Measurements from ENCODE around the gene GPC5.

GPC5 gene

DNA sequence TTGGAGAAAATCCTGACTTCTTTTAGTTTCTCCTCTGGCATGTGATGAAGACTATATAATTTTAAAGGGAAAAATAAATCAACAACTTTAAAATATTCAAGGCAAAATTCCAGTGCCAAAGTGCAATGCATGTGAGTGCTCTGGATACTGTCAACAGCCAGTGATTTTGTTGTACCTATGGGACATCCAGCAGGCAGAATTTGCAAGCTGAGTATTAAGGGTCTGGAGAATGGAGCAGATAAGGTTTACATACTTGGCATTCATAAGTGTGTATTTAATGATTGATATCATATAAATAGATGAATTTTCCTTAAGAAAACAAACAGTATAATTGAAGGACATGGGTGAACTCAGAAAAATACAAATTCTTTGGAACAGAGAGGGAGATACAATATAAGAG lies 703.4 kb downstream of the GPC5 start:
- no peak for DNase-seq (ENCODE audit: extremely low read depth, low read depth)
- TF ChIP-seq CTCF (IDR thresholded peaks at IDR 0.05; ENCODE audit: low read depth, low read length) = no peak

- no peak for TF ChIP-seq CTCF (IDR thresholded peaks at IDR 0.05; ENCODE audit: low read depth, low read length)
- DNase-seq (ENCODE audit: extremely low read depth, low read depth) = no peak
These were observed 705.3 kb downstream of the GPC5 start for GRCh38 chr13:92103689-92104153.

GRCh38 chr13:92122186-92122853 lies 723.9 kb downstream of the GPC5 start:
- TF ChIP-seq CTCF (IDR thresholded peaks at IDR 0.05; ENCODE audit: low read depth, low read length) = no peak
- DNase-seq (ENCODE audit: extremely low read depth, low read depth) = no peak

DNA sequence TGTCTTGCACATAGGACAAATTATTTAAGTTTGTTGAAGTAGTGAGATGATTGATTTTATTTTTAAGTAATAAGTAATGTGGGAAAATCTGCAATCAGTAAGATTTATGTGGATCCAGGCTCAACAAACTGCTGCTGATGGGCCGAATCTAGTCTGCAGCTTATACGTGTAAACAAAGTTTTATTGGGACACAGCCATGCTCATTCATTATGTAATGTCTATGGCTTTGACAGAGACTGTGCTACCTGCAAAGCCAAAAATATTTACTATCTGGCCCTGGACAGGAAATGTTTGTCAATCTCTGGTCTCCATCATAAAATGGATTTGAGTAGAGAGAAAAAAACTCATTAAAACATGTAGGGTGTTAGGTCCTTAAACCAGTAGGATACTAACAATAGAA lies 728.0 kb downstream of the GPC5 start:
- no peak for DNase-seq (ENCODE audit: extremely low read depth, low read depth)
- no peak for TF ChIP-seq CTCF (IDR thresholded peaks at IDR 0.05; ENCODE audit: low read depth, low read length)

- TF ChIP-seq CTCF (IDR thresholded peaks at IDR 0.05; ENCODE audit: low read depth, low read length) = no peak
- no peak for DNase-seq (ENCODE audit: extremely low read depth, low read depth)
These were observed 737.1 kb downstream of the GPC5 start for GRCh38 chr13:92135509-92135908.

GRCh38 chr13:92136449-92137155 lies 738.2 kb downstream of the GPC5 start:
- no peak for TF ChIP-seq CTCF (IDR thresholded peaks at IDR 0.05; ENCODE audit: low read depth, low read length)

DNA sequence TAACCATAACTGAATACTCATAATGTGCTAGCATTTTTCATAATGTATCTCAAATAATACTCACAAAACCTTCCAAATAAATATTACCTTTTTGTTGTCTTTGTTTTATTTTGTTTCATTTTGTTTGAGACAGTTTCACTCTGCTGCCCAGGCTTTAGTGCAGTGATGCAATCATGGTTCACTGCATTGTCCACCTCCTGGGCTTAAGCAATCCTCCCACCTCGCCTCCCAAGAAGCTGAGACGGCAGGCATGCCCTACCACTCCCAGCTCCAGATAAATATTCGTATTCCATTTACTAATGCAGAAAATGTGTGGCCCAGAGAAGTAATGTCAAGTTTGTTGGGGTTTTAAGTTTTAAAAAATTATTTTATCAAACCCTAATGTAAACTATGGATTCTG lies 739.1 kb downstream of the GPC5 start:
- no peak for DNase-seq (ENCODE audit: extremely low read depth, low read depth)
- no peak for TF ChIP-seq CTCF (IDR thresholded peaks at IDR 0.05; ENCODE audit: low read depth, low read length)

More at GRCh38 chr13:92136449-92137155, 738.2 kb downstream of the GPC5 start:
- DNase-seq (ENCODE audit: extremely low read depth, low read depth) = no peak

Data from AG09319 (cell line).